GM12878 (cell line): ENCODE data around the gene RAD51B. TPM values are rescaled to one million over a fixed set of nuclear protein-coding genes. Genes with fewer than 3 reads are reported as not detected.

ENCODE experiments used
- ATAC-seq: fragments of 200-7000 bp; cut with Tn5 transposase; 3 replicates; pipeline ENCODE4 v1.9.1; 2020; ENCODE audit warnings: mild to moderate bottlenecking, moderate library complexity
- BruUV-seq: library from RNA; stranded (reverse); fragments of 400-500 nt; replicated peaks from 2 replicates; lab custom pipeline; 2021; lab: Mats Ljungman, UMichigan
- CTCF ChIA-PET: fragments of 300-600 bp; sonication (Branson Sonifier 250); formaldehyde crosslinking; extraction: SDS; loops from one replicate; lab custom pipeline; 2021; ENCODE audit warnings: inconsistent platforms; lab: Yijun Ruan, JAX
- POLR2A ChIA-PET: fragments of 350-600 bp; formaldehyde crosslinking; extraction: SDS; loops from one replicate; lab custom pipeline; 2021; ENCODE audit warnings: inconsistent platforms; lab: Charles Lee
- RAD21 ChIA-PET: fragments of 300-600 bp; sonication (Branson Sonifier 250); formaldehyde crosslinking; loops from one replicate; lab custom pipeline; 2023; ENCODE audit warnings: antibody characterized with exemption; ENCODE audit not compliant: unreplicated experiment; lab: Charles Lee
- SMC1A ChIA-PET: fragments of 300-600 bp; sonication (Branson Sonifier 250); formaldehyde crosslinking; loops from one replicate; lab custom pipeline; 2023; ENCODE audit not compliant: unreplicated experiment, uncharacterized antibody; lab: Charles Lee
- DNase-seq: peaks from one replicate; pipeline ENCODE4 v3.0.0-alpha.2; 2011; ENCODE audit warnings: low read depth, low spot score
- FAIRE-seq: peaks from 3 replicates; lab custom pipeline; 2011; peaks lifted over from hg19 to GRCh38; lab: Jason Lieb, UNC
- H2AFZ ChIP-seq: 2 replicates; pipeline ENCODE4 v1.6.0; 2011; ENCODE audit warnings: low read depth, low read length, control low read depth; ENCODE audit not compliant: control insufficient read depth
- H3K27ac ChIP-seq: 2 replicates; pipeline ENCODE4 v1.5.1; 2011; ENCODE audit warnings: control low read depth; ENCODE audit not compliant: control insufficient read depth, insufficient read depth
- H3K27me3 ChIP-seq, 2 experiments: replicated peaks in 1 of 2; 2 replicates each; pipeline versions ENCODE4 v1.6.0 to v1.6.1; 2011; ENCODE audit warnings: low read length in 1 of 2; ENCODE audit not compliant: control insufficient read depth in 2 of 2, insufficient read depth in 2 of 2
- H3K36me3 ChIP-seq, 2 experiments: 2 replicates each; pipeline ENCODE4 v1.5.1; 2011; ENCODE audit warnings: low read length in 1 of 2; ENCODE audit not compliant: control insufficient read depth in 2 of 2, insufficient read depth in 2 of 2
- H3K4me1 ChIP-seq: 2 replicates; pipeline ENCODE4 v1.6.1; 2011; ENCODE audit warnings: mild to moderate bottlenecking, low read length, moderate library complexity, mixed read lengths; ENCODE audit not compliant: control insufficient read depth, insufficient read depth
- H3K4me2 ChIP-seq: 2 replicates; pipeline ENCODE4 v1.6.0; 2011; ENCODE audit warnings: control low read depth; ENCODE audit not compliant: control insufficient read depth, insufficient read depth
- H3K4me3 ChIP-seq: fragments of 200-600 bp; sonication (generic); 2 replicates; pipeline ENCODE4 v1.5.1; 2016
- H3K79me2 ChIP-seq: 2 replicates; pipeline ENCODE4 v1.6.0; 2011; ENCODE audit warnings: low read length; ENCODE audit not compliant: control insufficient read depth, insufficient read depth
- H3K9ac ChIP-seq: 2 replicates; pipeline ENCODE4 v1.8.0; 2011; ENCODE audit warnings: low read length, control low read depth, mixed read lengths; ENCODE audit not compliant: control insufficient read depth, insufficient read depth
- H3K9me3 ChIP-seq: replicated peaks from 3 replicates; pipeline ENCODE4 v1.5.1; 2011; ENCODE audit warnings: mild to moderate bottlenecking, low read length; ENCODE audit not compliant: control insufficient read depth, insufficient read depth
- H4K20me1 ChIP-seq: 2 replicates; pipeline ENCODE4 v1.6.0; 2011; ENCODE audit not compliant: control insufficient read depth, insufficient read depth
- DPF2 ChIP-seq: fragments of 450-650 bp; IDR thresholded peaks from 2 replicates; pipeline ENCODE4 v1.6.1; 2017; ENCODE audit warnings: mild to moderate bottlenecking
- ELK1 ChIP-seq: IDR thresholded peaks from 2 replicates; pipeline ENCODE4 v1.6.1; 2012; ENCODE audit warnings: low read depth, low read length, improper control_type of control experiment
- FOS ChIP-seq: IDR thresholded peaks from 3 replicates; pipeline ENCODE4 v1.6.1; 2011; ENCODE audit warnings: borderline replicate concordance; ENCODE audit not compliant: insufficient read length; ENCODE audit errors: extremely low read depth
- HDAC2 ChIP-seq: fragments of 200-600 bp; sonication (generic); IDR thresholded peaks from 2 replicates; pipeline ENCODE4 v1.6.1; 2017
- IRF5 ChIP-seq: fragments of 450-650 bp; IDR thresholded peaks from 2 replicates; pipeline ENCODE4 v1.6.1; 2017; ENCODE audit warnings: borderline replicate concordance
- MTA3 ChIP-seq: IDR thresholded peaks from 2 replicates; pipeline ENCODE4 v1.6.1; 2012; ENCODE audit warnings: low read length, inconsistent platforms, borderline replicate concordance
- WGBS: methylation state at CpG from one replicate; pipeline ENCODE4 v1.1.6; 2016; ENCODE audit warnings: low lambda C conversion rate; ENCODE audit not compliant: insufficient replicate concordance, insufficient coverage; ENCODE audit errors: missing lambda C conversion rate; 5-methylcytosine and 5-hydroxymethylcytosine counted together
- in situ Hi-C: fragments of 300-500 bp; cut with MboI; formaldehyde crosslinking; loops from 9 replicates; pipeline ENCODE4 v1.14.3; 2018; ENCODE audit warnings: mixed read lengths
- intact Hi-C: fragments of 100-400 bp; cut with micrococcal nuclease; formaldehyde crosslinking; loops from one replicate; pipeline ENCODE4 v1.14.2; 2022; ENCODE audit not compliant: unreplicated experiment
- polyA plus RNA-seq, 11 experiments: library from polyadenylated mRNA; depleted of rRNA in 4 of 11; unstranded in 6 of 11; stranded (reverse) in 5 of 11; fragments of >200 nt; fragmentation: Nextera tagmentation in 4 of 11; fragmentation: Illumina TruSeq in 1 of 11; extraction: Ambion mirVana in 4 of 11; extraction: Trizol in 1 of 11; gene quantifications; 1 replicate in 1 of 11; 2 replicates in 10 of 11; pipeline versions ENCODE4 v1.2.1 to v1.2.3, GENCODE V29; 2011 to 2016; ENCODE audit warnings: inconsistent platforms in 2 of 11, missing spikeins in 2 of 11, low read depth in 1 of 11
- total RNA-seq, 4 experiments: library from RNA; depleted of rRNA in 3 of 4; stranded (reverse); fragments of >200 nt in 3 of 4; fragmentation: Illumina TruSeq in 1 of 4; extraction: Trizol in 1 of 4; gene quantifications; 2 replicates each; pipeline versions ENCODE4 v1.2.1 to v1.2.3, GENCODE V29; 2013 to 2021

The RAD51B gene
- total and polyA plus RNA-seq, 10 of the 15 experiments (the other 5 are each of a cell fraction or from before 2014, with no cell fraction given) = 9.8 to 26.8 (median 21.3) TPM

- DNase-seq = no peak
- no TSS peak for BruUV-seq
- intact Hi-C loops (no loop called here), in situ Hi-C loops (no loop called here)
- H3K27me3 ChIP-seq = no peaks in the 10 kb centered on the region
- no peak overlapping the region for H3K4me2 ChIP-seq
- no peak overlapping the region for H3K9ac ChIP-seq
- H3K27ac ChIP-seq = no peak overlapping the region
- no peak for ATAC-seq
- ChIA-PET SMC1A (no interaction called here), POLR2A (no interaction called here), CTCF (no interaction called here), RAD21 (no interaction called here)
- no peaks in the 10 kb centered on the region for H4K20me1 ChIP-seq
- H3K9me3 ChIP-seq = no peaks in the 10 kb centered on the region
- no peak for FAIRE-seq
- TF ChIP-seq MTA3 (no peak), ELK1 (no peak), HDAC2 (no peak), IRF5 (no peak), DPF2 (no peak), FOS (no peak)
- no peaks in the 10 kb centered on the region for H3K79me2 ChIP-seq
- WGBS = 92% methylated on average over 13 of the region's 13 CpGs
- H2AFZ ChIP-seq = no peak overlapping the region
- H3K4me3 ChIP-seq = no peak overlapping the region
- no peaks in the 10 kb centered on the region for H3K36me3 ChIP-seq
- H3K4me1 ChIP-seq = peaks cover 31% of the 10 kb centered on the region
These were observed 870.7 kb downstream of the RAD51B start for GRCh38 chr14:68690089-68690958.
